DMS 273 (cell line): ENCODE measurements around the gene TTBK2.

Experiments used
- DNase-seq: peaks from one replicate; lab custom pipeline; 2025; ENCODE audit not compliant: unreplicated experiment; lab: John Stamatoyannopoulos, UW

The TTBK2 gene

GRCh38 chr15:42696626-42697025 is 224.0 kb downstream of the TTBK2 start:
- DNase-seq: no peak

- peak; percentile 2 for DNase-seq
Measured at GRCh38 chr15:42695527-42696071, 225.0 kb downstream of the TTBK2 start.

- DNase-seq: no peak
Measured at GRCh38 chr15:42694398-42694797, 226.2 kb downstream of the TTBK2 start.

- no peak for DNase-seq
Measured at GRCh38 chr15:42693942-42694341, 226.6 kb downstream of the TTBK2 start.

GRCh38 chr15:42693496-42693895 is 227.1 kb downstream of the TTBK2 start:
- DNase-seq: no peak

GRCh38 chr15:42692997-42693396 is 227.6 kb downstream of the TTBK2 start:
- DNase-seq: no peak

GRCh38 chr15:42692536-42692935 is 228.0 kb downstream of the TTBK2 start:
- DNase-seq: no peak

GRCh38 chr15:42691770-42692169 is 228.8 kb downstream of the TTBK2 start:
- DNase-seq: no peak

- no peak for DNase-seq
Measured at GRCh38 chr15:42691308-42691707, 229.3 kb downstream of the TTBK2 start.
